Vagina (tissue), 2 donors: ENCODE measurements around the gene PADI1.

Experiments
- CTCF ChIP-seq, 3 experiments: fragments of 450-650 bp in 2 of 3; fragments of 200-600 bp in 1 of 3; sonication (generic) in 1 of 3; IDR thresholded peaks; one replicate each; pipeline ENCODE4 v1.5.1; 2017 to 2019; ENCODE audit warnings: antibody characterized with exemption in 3 of 3, mild to moderate bottlenecking in 2 of 3, moderate library complexity in 2 of 3
- POLR2A ChIP-seq, 2 donors: fragments of 450-650 bp; IDR thresholded peaks; one replicate each; pipeline ENCODE4 v1.6.1; 2017; ENCODE audit warnings: antibody characterized with exemption in 2 of 2, mild to moderate bottlenecking in 2 of 2, moderate library complexity in 2 of 2
- POLR2AphosphoS5 ChIP-seq, 2 donors: sonication (generic); formaldehyde crosslinking; IDR thresholded peaks; one replicate each; pipeline ENCODE4 v1.9.0; 2017; ENCODE audit warnings: antibody characterized with exemption in 2 of 2, mild to moderate bottlenecking in 2 of 2, low read depth in 1 of 2; ENCODE audit not compliant: insufficient read depth in 1 of 2

- TF ChIP-seq CTCF (IDR thresholded peaks at IDR 0.05) (no peak), POLR2A (IDR thresholded peaks at IDR 0.05) (no peak), POLR2AphosphoS5 (IDR thresholded peaks at IDR 0.05; ENCODE audit: insufficient read depth in 1 of 2, low read depth in 1 of 2) (no peak)
Observed at GRCh38 chr1:17230106-17230505, 25.2 kb downstream of the PADI1 start.
